ENCODE measurements around the gene BANP. TPM values are rescaled to one million over a fixed set of nuclear protein-coding genes. Genes with fewer than 3 reads are reported as not detected.

BANP gene
- polyA plus RNA-seq, 1 of the 3 experiments (the other 2 are of a cell fraction): 16.8 TPM

GRCh38 chr16:88010343-88010967 is 59.2 kb downstream of the BANP start:
- ChIA-PET CTCF (interaction anchor here (1.2 kb wide), 1 partner anchor 53 kb away, joined by 3 read pairs; no protein-coding TSS in a partner anchor), POLR2A (no interaction called here)
- no peak overlapping the region for H3K4me2 ChIP-seq
- H3K9me3 ChIP-seq: no peaks in the 10 kb centered on the region
- no peaks in the 10 kb centered on the region for H3F3A ChIP-seq (replicated peaks; ENCODE audit: insufficient read depth)
- no peak for DNase-seq
- no peaks in the 10 kb centered on the region for H3K27me3 ChIP-seq (ENCODE audit: insufficient read depth)
- no peaks in the 10 kb centered on the region for H3K79me2 ChIP-seq (ENCODE audit: insufficient read depth)
- no peak for TF ChIP-seq CHD2 (IDR thresholded peaks at IDR 0.05; ENCODE audit: low read length, partially characterized antibody)
- no peak for TF ChIP-seq SMC3 (IDR thresholded peaks at IDR 0.05; ENCODE audit: low read depth, low read length)
- TF ChIP-seq POLR2AphosphoS5 (IDR thresholded peaks at IDR 0.05; ENCODE audit: low read depth, low read length): no peak
- no peak for TF ChIP-seq ELF1 (IDR thresholded peaks at IDR 0.05)
- TF ChIP-seq EP300 (IDR thresholded peaks at IDR 0.05; ENCODE audit: borderline replicate concordance in 1 of 2, low read depth in 1 of 2, low read length in 1 of 2): no peak
- H3K9ac ChIP-seq: no peak overlapping the region
- WGBS (ENCODE audit: low lambda C conversion rate): 94% methylated on average over 23 of the region's 25 CpGs
- H3K4me1 ChIP-seq (ENCODE audit: control insufficient read depth in 1 of 2, insufficient read depth in 2 of 2, low read depth in 1 of 2, low read length in 1 of 2): peaks cover 8% of the 10 kb centered on the region in 2 experiments; a peak in 2 of 4 replicates
- H2AFZ ChIP-seq (ENCODE audit: low read depth): no peak overlapping the region
- no peaks in the 10 kb centered on the region for H4K20me1 ChIP-seq (ENCODE audit: insufficient read depth)
- H3K36me3 ChIP-seq (replicated peaks in 1 of 2; ENCODE audit: control insufficient read depth in 1 of 2, insufficient read depth in 2 of 2, low read length in 1 of 2): peaks cover 7 to 38% of the 10 kb centered on the region in 2 experiments
- no peaks in the 10 kb centered on the region for H3K9me2 ChIP-seq
- H3K27ac ChIP-seq (ENCODE audit: low read depth in 2 of 2, low read length in 1 of 2): no peak overlapping the region
- no peak overlapping the region for H3K4me3 ChIP-seq (ENCODE audit: low read depth in 2 of 2, low read length in 1 of 2)

GRCh38 chr16:88010968-88011483 is 59.8 kb downstream of the BANP start:
- Histone ChIP-seq H3K9ac (no peak overlapping the region), H4K20me1 (ENCODE audit: insufficient read depth) (no peaks in the 10 kb centered on the region), H3K4me3 (ENCODE audit: low read depth in 2 of 2, low read length in 1 of 2) (no peak overlapping the region), H3K9me2 (no peaks in the 10 kb centered on the region), H3K9me3 (no peaks in the 10 kb centered on the region), H3K36me3 (replicated peaks in 1 of 2; ENCODE audit: control insufficient read depth in 1 of 2, insufficient read depth in 2 of 2, low read length in 1 of 2) (peaks cover 7 to 35% of the 10 kb centered on the region in 2 experiments), H3K4me1 (ENCODE audit: control insufficient read depth in 1 of 2, insufficient read depth in 2 of 2, low read depth in 1 of 2, low read length in 1 of 2) (peaks cover 7 to 8% of the 10 kb centered on the region in 2 experiments; a peak in 2 of 4 replicates), H3K27ac (ENCODE audit: low read depth in 2 of 2, low read length in 1 of 2) (no peak overlapping the region), H3K79me2 (ENCODE audit: insufficient read depth) (no peaks in the 10 kb centered on the region), H3K4me2 (no peak overlapping the region), H3K27me3 (ENCODE audit: insufficient read depth) (no peaks in the 10 kb centered on the region), H3F3A (replicated peaks; ENCODE audit: insufficient read depth) (no peaks in the 10 kb centered on the region), H2AFZ (ENCODE audit: low read depth) (no peak overlapping the region)
- WGBS (ENCODE audit: low lambda C conversion rate): 96% methylated on average over 17 of the region's 19 CpGs
- TF ChIP-seq GATA2 (CRISPR knock-in tag; IDR thresholded peaks at IDR 0.05) (no peak), MXI1 (IDR thresholded peaks at IDR 0.05; ENCODE audit: low read depth, low read length) (no peak), FOXJ3 (CRISPR knock-in tag; IDR thresholded peaks at IDR 0.05) (no peak)
- POLR2A ChIA-PET: no interaction called here
- CTCF ChIA-PET: no interaction called here
- DNase-seq: no peak

- ChIA-PET POLR2A (no interaction called here), CTCF (interaction anchor here (1.2 to 2.0 kb wide), 2 partner anchors 11 to 425 kb away, joined by 3 to 6 read pairs; no protein-coding TSS in a partner anchor)
Observed at GRCh38 chr16:88012360-88012759, 61.1 kb downstream of the BANP start.

More at GRCh38 chr16:88012360-88012759, 61.1 kb downstream of the BANP start:
- no peak for DNase-seq
- H2AFZ ChIP-seq (ENCODE audit: low read depth): no peak overlapping the region
- H3K4me1 ChIP-seq (ENCODE audit: control insufficient read depth in 1 of 2, insufficient read depth in 2 of 2, low read depth in 1 of 2, low read length in 1 of 2): peaks cover 7 to 8% of the 10 kb centered on the region in 2 experiments; a peak in 2 of 4 replicates
- no peaks in the 10 kb centered on the region for H3K9me3 ChIP-seq
- no peak overlapping the region for H3K4me3 ChIP-seq (ENCODE audit: low read depth in 2 of 2, low read length in 1 of 2)
- no peak overlapping the region for H3K4me2 ChIP-seq
- no peaks in the 10 kb centered on the region for H3K79me2 ChIP-seq (ENCODE audit: insufficient read depth)
- H3K27me3 ChIP-seq (ENCODE audit: insufficient read depth): no peaks in the 10 kb centered on the region
- no peak overlapping the region for H3K9ac ChIP-seq
- H3K36me3 ChIP-seq (replicated peaks in 1 of 2; ENCODE audit: control insufficient read depth in 1 of 2, insufficient read depth in 2 of 2, low read length in 1 of 2): peaks cover 7 to 33% of the 10 kb centered on the region in 2 experiments
- H3F3A ChIP-seq (replicated peaks; ENCODE audit: insufficient read depth): no peaks in the 10 kb centered on the region
- TF ChIP-seq IRF3 (IDR thresholded peaks at IDR 0.05; ENCODE audit: low read depth, low read length) (no peak), RAD21 (IDR thresholded peaks at IDR 0.05; ENCODE audit: low read length) (no peak), SIN3A (IDR thresholded peaks at IDR 0.05; ENCODE audit: borderline replicate concordance, low read depth, low read length) (no peak), YY1 (IDR thresholded peaks at IDR 0.05; ENCODE audit: low read depth) (no peak), MAX (IDR thresholded peaks at IDR 0.05; ENCODE audit: low read depth) (no peak), EP300 (IDR thresholded peaks at IDR 0.05; ENCODE audit: borderline replicate concordance in 1 of 2, low read depth in 1 of 2, low read length in 1 of 2) (no peak), RXRA (IDR thresholded peaks at IDR 0.05; ENCODE audit: borderline replicate concordance, low read depth) (no peak), GABPA (IDR thresholded peaks at IDR 0.05; ENCODE audit: low read depth) (no peak)
- H3K9me2 ChIP-seq: no peaks in the 10 kb centered on the region
- no peaks in the 10 kb centered on the region for H4K20me1 ChIP-seq (ENCODE audit: insufficient read depth)
- WGBS (ENCODE audit: low lambda C conversion rate): 80% methylated on average over 9 of the region's 10 CpGs
- no peak overlapping the region for H3K27ac ChIP-seq (ENCODE audit: low read depth in 2 of 2, low read length in 1 of 2)
